SK-N-SH (cell line): ENCODE data around the gene PPM1A. TPM values are rescaled to one million over a fixed set of nuclear protein-coding genes. Genes with fewer than 3 reads are reported as not detected.

Experiments used
- CTCF ChIA-PET: fragments of 300-600, 350-600 bp; formaldehyde crosslinking; extraction: SDS; loops from one replicate; lab custom pipeline; 2021; lab: Yijun Ruan, JAX
- POLR2A ChIA-PET: fragments of 350-600 bp; sonication (Branson Sonifier 250); formaldehyde crosslinking; extraction: SDS; loops from one replicate; lab custom pipeline; 2020; ENCODE audit warnings: antibody characterized with exemption, inconsistent platforms; lab: Yijun Ruan, JAX
- DNase-seq: peaks from one replicate; pipeline ENCODE4 v3.0.0; 2012
- H2AFZ ChIP-seq: fragments of 200-600 bp; sonication (generic); 2 replicates; pipeline ENCODE4 v1.8.1; 2016; ENCODE audit warnings: antibody characterized with exemption, mild to moderate bottlenecking, low read depth
- H3F3A ChIP-seq: fragments of 200-600 bp; sonication (generic); replicated peaks from 2 replicates; pipeline ENCODE3; 2016; ENCODE audit warnings: antibody characterized with exemption, mild to moderate bottlenecking; ENCODE audit not compliant: insufficient read depth
- H3K27ac ChIP-seq, 2 experiments: fragments of 200-500 bp in 1 of 2; fragments of 200-600 bp in 1 of 2; sonication (Bioruptor generic) in 1 of 2; sonication (generic), shearing (Covaris generic) in 1 of 2; 2 replicates each; pipeline versions ENCODE4 v1.5.1 to v1.6.1; 2014 to 2016; ENCODE audit warnings: low read depth in 2 of 2, inconsistent platforms in 1 of 2, low read length in 1 of 2, mild to moderate bottlenecking in 1 of 2, mixed read lengths in 1 of 2
- H3K27me3 ChIP-seq: fragments of 200-600 bp; sonication (generic), shearing (Covaris generic); 2 replicates; pipeline ENCODE4 v1.6.1; 2016; ENCODE audit warnings: mixed run types; ENCODE audit not compliant: insufficient read depth
- H3K36me3 ChIP-seq, 2 experiments: fragments of 200-500 bp in 1 of 2; fragments of 200-600 bp in 1 of 2; sonication (Bioruptor generic) in 1 of 2; sonication (generic) in 1 of 2; replicated peaks in 1 of 2; 2 replicates each; pipeline versions ENCODE3 to v1.5.1; 2014 to 2016; ENCODE audit warnings: low read length in 1 of 2, mild to moderate bottlenecking in 1 of 2; ENCODE audit not compliant: insufficient read depth in 2 of 2, control insufficient read depth in 1 of 2
- H3K4me1 ChIP-seq, 2 experiments: fragments of 200-500 bp in 1 of 2; fragments of 200-600 bp in 1 of 2; sonication (Bioruptor generic) in 1 of 2; sonication (generic), shearing (Covaris generic) in 1 of 2; 2 replicates each; pipeline versions ENCODE4 v1.5.1 to v1.6.1; 2014 to 2016; ENCODE audit warnings: low read depth in 1 of 2, low read length in 1 of 2, mixed run types in 1 of 2; ENCODE audit not compliant: insufficient read depth in 2 of 2, control insufficient read depth in 1 of 2
- H3K4me2 ChIP-seq: fragments of 200-600 bp; sonication (generic), shearing (Covaris generic); 2 replicates; pipeline ENCODE4 v1.6.1; 2017; ENCODE audit warnings: mixed run types
- H3K4me3 ChIP-seq, 2 experiments: fragments of 200-500 bp in 1 of 2; fragments of 200-600 bp in 1 of 2; sonication (Bioruptor generic) in 1 of 2; sonication (generic), shearing (Covaris generic) in 1 of 2; 2 replicates each; pipeline versions ENCODE4 v1.5.1 to v1.8.1; 2014 to 2016; ENCODE audit warnings: low read depth in 2 of 2, inconsistent platforms in 1 of 2, low read length in 1 of 2, mild to moderate bottlenecking in 1 of 2, mixed read lengths in 1 of 2, moderate library complexity in 1 of 2
- H3K79me2 ChIP-seq: fragments of 200-600 bp; sonication (generic); 2 replicates; pipeline ENCODE4 v1.8.1; 2017; ENCODE audit warnings: mild to moderate bottlenecking; ENCODE audit not compliant: insufficient read depth
- H3K9ac ChIP-seq: fragments of 200-600 bp; sonication (generic); 2 replicates; pipeline ENCODE4 v1.6.1; 2017; ENCODE audit warnings: mixed run types
- H3K9me2 ChIP-seq: fragments of 200-600 bp; sonication (generic); 2 replicates; pipeline ENCODE4 v1.6.1; 2017; ENCODE audit warnings: mixed run types
- H3K9me3 ChIP-seq: fragments of 200-600 bp; sonication (generic); 2 replicates; pipeline ENCODE4 v1.6.1; 2017; ENCODE audit warnings: mixed run types, mild to moderate bottlenecking, moderate library complexity
- H4K20me1 ChIP-seq: fragments of 200-600 bp; sonication (generic); 2 replicates; pipeline ENCODE4 v1.6.1; 2017; ENCODE audit warnings: mild to moderate bottlenecking, mixed run types; ENCODE audit not compliant: insufficient read depth
- CHD2 ChIP-seq: fragments of 150-350 bp; IDR thresholded peaks from 2 replicates; pipeline ENCODE4 v1.6.1; 2018; ENCODE audit warnings: low read length; ENCODE audit not compliant: partially characterized antibody
- ELF1 ChIP-seq: IDR thresholded peaks from 2 replicates; pipeline ENCODE4 v1.4.0; 2012
- EP300 ChIP-seq, 2 experiments: IDR thresholded peaks; 2 replicates each; pipeline versions ENCODE4 v1.4.0 to v1.6.1; 2012; ENCODE audit warnings: borderline replicate concordance in 1 of 2, low read depth in 1 of 2, low read length in 1 of 2
- FOSL2 ChIP-seq: IDR thresholded peaks from 2 replicates; pipeline ENCODE4 v1.4.0; 2012; ENCODE audit warnings: low read depth, mild to moderate bottlenecking, moderate library complexity, borderline replicate concordance
- FOXM1 ChIP-seq: IDR thresholded peaks from 2 replicates; pipeline ENCODE4 v1.4.0; 2012; ENCODE audit warnings: low read depth, mild to moderate bottlenecking
- POLR2AphosphoS5 ChIP-seq: IDR thresholded peaks from 2 replicates; pipeline ENCODE4 v1.6.1; 2012; ENCODE audit warnings: low read depth, low read length
- RAD21 ChIP-seq: IDR thresholded peaks from 2 replicates; pipeline ENCODE4 v1.6.1; 2012; ENCODE audit warnings: mild to moderate bottlenecking, low read length
- RCOR1 ChIP-seq: fragments of 150-350 bp; IDR thresholded peaks from 2 replicates; pipeline ENCODE4 v1.6.1; 2017; ENCODE audit warnings: antibody characterized with exemption, low read length
- SIN3A ChIP-seq: IDR thresholded peaks from 2 replicates; pipeline ENCODE4 v1.6.1; 2012; ENCODE audit warnings: low read depth, mild to moderate bottlenecking, low read length, moderate library complexity, borderline replicate concordance
- TAF1 ChIP-seq: IDR thresholded peaks from 2 replicates; pipeline ENCODE4 v1.6.1; 2012; ENCODE audit warnings: low read depth, mild to moderate bottlenecking, low read length, moderate library complexity, borderline replicate concordance
- TCF12 ChIP-seq: IDR thresholded peaks from 2 replicates; pipeline ENCODE4 v1.4.0; 2012
- USF2 ChIP-seq: fragments of 150-350 bp; IDR thresholded peaks from 2 replicates; pipeline ENCODE4 v1.6.1; 2017; ENCODE audit warnings: antibody characterized with exemption, low read length, low read depth, borderline replicate concordance
- ZBTB33 ChIP-seq: IDR thresholded peaks from 2 replicates; pipeline ENCODE4 v1.4.0; 2012; ENCODE audit warnings: low read depth, borderline replicate concordance
- WGBS: methylation state at CpG from one replicate; pipeline ENCODE4 v1.1.6; 2017; ENCODE audit warnings: low lambda C conversion rate; 5-methylcytosine and 5-hydroxymethylcytosine counted together
- polyA plus RNA-seq, 3 experiments: library from polyadenylated mRNA; depleted of rRNA; stranded (reverse); fragments of >200 nt; gene quantifications; 2 replicates each; pipeline ENCODE4 v1.2.3, GENCODE V29; 2012

Gene PPM1A
- polyA plus RNA-seq, 1 of the 3 experiments (the other 2 are of a cell fraction), result 12.3 TPM

GRCh38 chr14:60232185-60232584 lies 16.8 kb upstream of the PPM1A start:
- TF ChIP-seq EP300 (IDR thresholded peaks at IDR 0.05; ENCODE audit: borderline replicate concordance in 1 of 2, low read depth in 1 of 2, low read length in 1 of 2) (no peak), RCOR1 (no peak), SIN3A (no peak), RAD21 (no peak), TAF1 (no peak), FOXM1 (no peak), FOSL2 (no peak), ZBTB33 (no peak), TCF12 (no peak), CHD2 (no peak), POLR2AphosphoS5 (no peak)
- ChIA-PET CTCF (no interaction called here), POLR2A (no interaction called here)
- Histone ChIP-seq H3K36me3 (no peaks in the 10 kb centered on the region), H4K20me1 (no peaks in the 10 kb centered on the region), H3K4me2 (no peak overlapping the region), H2AFZ (no peak overlapping the region), H3K4me3 (no peak overlapping the region), H3K9me2 (no peaks in the 10 kb centered on the region), H3K79me2 (no peaks in the 10 kb centered on the region), H3K27ac (no peak overlapping the region), H3K9me3 (peaks cover 6% of the 10 kb centered on the region), H3K9ac (no peak overlapping the region), H3K4me1 (no peaks in the 10 kb centered on the region), H3K27me3 (no peaks in the 10 kb centered on the region), H3F3A (no peaks in the 10 kb centered on the region)
- 40% methylated on average over 1 of the region's 1 CpG for WGBS
- DNase-seq, result no peak

- Histone ChIP-seq H3K4me3 (no peak overlapping the region), H3K9me3 (peaks cover 6% of the 10 kb centered on the region), H3K36me3 (no peaks in the 10 kb centered on the region), H3K27ac (no peak overlapping the region), H3K79me2 (no peaks in the 10 kb centered on the region), H4K20me1 (no peaks in the 10 kb centered on the region), H2AFZ (no peak overlapping the region), H3K27me3 (no peaks in the 10 kb centered on the region), H3K4me2 (no peak overlapping the region), H3F3A (no peaks in the 10 kb centered on the region), H3K9me2 (no peaks in the 10 kb centered on the region), H3K4me1 (no peaks in the 10 kb centered on the region), H3K9ac (no peak overlapping the region)
- POLR2A ChIA-PET, result no interaction called here
- TF ChIP-seq ELF1 (no peak), FOSL2 (no peak), USF2 (no peak), TAF1 (no peak)
- no peak for DNase-seq
- CTCF ChIA-PET, result interaction anchor here (1.4 kb wide), 1 partner anchor 9 kb away, joined by 3 read pairs; no protein-coding TSS in a partner anchor
- 20% methylated on average over 3 of the region's 3 CpGs for WGBS
These were observed 15.8 kb upstream of the PPM1A start for GRCh38 chr14:60233251-60233650.
